NB4 (cell line): Measurements from ENCODE around the gene SEMA3E.

Source experiments
- DNase-seq: peaks from one replicate; pipeline ENCODE4 v3.0.0; 2010; ENCODE audit warnings: low read depth
- H3K4me3 ChIP-seq: one replicate; pipeline ENCODE4 v1.5.1; 2011; ENCODE audit warnings: mild to moderate bottlenecking, low read depth, low read length, moderate library complexity
- CTCF ChIP-seq: IDR thresholded peaks from one replicate; pipeline ENCODE4 v1.5.1; 2012; ENCODE audit warnings: low read depth, low read length
- MAX ChIP-seq: IDR thresholded peaks from 2 replicates; pipeline ENCODE4 v1.6.1; 2011; ENCODE audit warnings: low read depth, low read length
- MYC ChIP-seq: IDR thresholded peaks from 2 replicates; pipeline ENCODE4 v1.6.1; 2011; ENCODE audit warnings: low read depth, low read length
- POLR2A ChIP-seq: IDR thresholded peaks from 2 replicates; pipeline ENCODE4 v1.6.1; 2011; ENCODE audit warnings: mild to moderate bottlenecking; ENCODE audit not compliant: insufficient read length; ENCODE audit errors: extremely low read depth

Gene SEMA3E

DNA sequence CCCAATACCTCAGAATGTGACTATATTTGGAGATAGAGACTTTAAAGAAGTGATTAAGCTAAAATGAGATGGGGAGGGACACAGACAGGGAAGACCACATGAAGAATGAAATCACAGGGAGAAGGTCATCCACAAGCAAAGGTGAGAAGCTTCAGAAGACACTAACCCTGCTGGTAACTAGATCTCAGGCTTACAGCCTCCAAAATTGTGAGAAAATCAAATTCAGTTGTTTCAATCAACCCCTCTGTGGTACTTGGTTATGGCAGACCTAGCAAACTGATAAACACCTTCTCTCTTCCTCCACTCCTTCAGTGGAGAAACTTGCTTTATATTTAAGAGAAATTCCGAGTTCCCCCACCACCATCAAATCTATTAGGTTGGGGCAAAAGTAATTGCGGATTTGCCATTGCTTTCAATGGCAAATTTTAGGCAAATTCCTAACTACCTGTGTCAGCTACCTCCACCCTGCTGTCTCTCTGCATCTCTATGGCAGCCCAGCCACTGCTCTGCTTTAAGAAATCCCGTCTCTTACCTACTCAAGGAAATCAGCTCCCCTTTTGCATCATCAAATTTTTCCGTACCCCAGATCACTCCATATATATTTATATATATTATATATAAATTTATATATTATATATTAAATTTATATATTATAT lies 38.2 kb downstream of the SEMA3E start:
- no peak for DNase-seq
- H3K4me3 ChIP-seq, result no peak overlapping the region

GRCh38 chr7:83608716-83609115 lies 40.2 kb downstream of the SEMA3E start:
- TF ChIP-seq MAX, result no peak
- TF ChIP-seq POLR2A, result no peak
- no peak for TF ChIP-seq MYC
- no peak for TF ChIP-seq CTCF
- no peak for DNase-seq
- H3K4me3 ChIP-seq, result no peak overlapping the region

More for the DNA sequence above, 38.2 kb downstream of the SEMA3E start:
- TF ChIP-seq CTCF, result no peak
- TF ChIP-seq POLR2A, result no peak
- no peak for TF ChIP-seq MAX

- H3K4me3 ChIP-seq, result no peak overlapping the region
- TF ChIP-seq CTCF (no peak), MAX (no peak), POLR2A (no peak), MYC (no peak)
- DNase-seq, result no peak
These were observed 45.3 kb downstream of the SEMA3E start for GRCh38 chr7:83603649-83604048.

DNA sequence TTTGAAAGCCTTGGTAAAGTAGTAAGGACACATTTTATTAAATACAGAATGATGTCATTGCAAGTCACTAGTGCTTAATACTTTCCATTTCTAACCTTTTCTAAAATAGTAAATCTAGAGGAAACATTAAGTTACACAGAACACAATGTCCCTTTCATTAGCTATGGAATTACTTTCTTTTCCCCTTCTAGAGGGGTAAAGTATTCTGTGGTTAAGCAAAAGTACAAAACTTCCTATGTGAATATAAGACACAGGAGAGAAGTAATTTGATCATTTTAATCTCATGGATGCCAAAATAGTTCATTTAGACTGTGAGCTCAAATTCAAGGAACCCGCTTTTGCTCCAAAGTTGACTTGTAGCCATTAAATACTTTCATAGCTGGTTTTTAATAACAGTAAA lies 49.8 kb downstream of the SEMA3E start:
- DNase-seq, result no peak
- no peak overlapping the region for H3K4me3 ChIP-seq
- TF ChIP-seq CTCF, result no peak

- DNase-seq, result no peak
- H3K4me3 ChIP-seq, result no peak overlapping the region
- no peak for TF ChIP-seq POLR2A
These were observed 54.9 kb downstream of the SEMA3E start for GRCh38 chr7:83593921-83594475.

GRCh38 chr7:83588602-83589240 lies 60.2 kb downstream of the SEMA3E start:
- H3K4me3 ChIP-seq, result no peak overlapping the region
- TF ChIP-seq MAX, result no peak
- no peak for TF ChIP-seq CTCF
- no peak for TF ChIP-seq POLR2A
- no peak for TF ChIP-seq MYC
- DNase-seq, result peak; percentile 4
